ENCODE data around the gene TICAM1. TPM values are rescaled to one million over a fixed set of nuclear protein-coding genes. Genes with fewer than 3 reads are reported as not detected.

TICAM1 gene
- total RNA-seq, 1 experiment from 2014 or later = 0.61 TPM

DNA sequence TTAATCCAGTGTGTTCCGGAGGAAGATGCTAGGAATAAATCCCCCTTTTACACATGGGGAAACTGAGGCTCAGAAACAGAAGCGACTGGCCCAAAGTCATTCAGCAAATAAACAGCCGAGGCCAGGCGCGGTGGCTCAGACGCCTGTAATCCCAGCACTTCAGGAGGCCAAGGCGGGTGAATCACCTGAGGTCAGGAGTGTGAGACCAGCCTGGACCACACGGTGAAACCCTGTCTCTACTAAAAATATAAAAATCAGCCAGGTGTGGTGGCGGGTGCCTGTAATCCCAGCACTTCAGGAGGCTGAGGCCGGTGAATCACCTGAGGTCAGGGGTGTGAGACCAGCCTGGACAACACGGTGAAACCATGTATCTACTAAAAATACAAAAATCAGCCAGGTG, 47.5 kb upstream of the TICAM1 start:
- CTCF ChIA-PET = interaction anchor here (1.1 kb wide), 1 partner anchor 33 kb away, joined by 5 read pairs; no protein-coding TSS in a partner anchor

GRCh38 chr19:4878491-4878968, 47.0 kb upstream of the TICAM1 start:
- no peak overlapping the region for H3K4me3 Mint-ChIP-seq

More for the DNA sequence above, 47.5 kb upstream of the TICAM1 start:
- DNase-seq (ENCODE audit: low spot score) = no peak
- ATAC-seq = no peak
- Mint-ChIP-seq H3K4me3 (no peak overlapping the region), H3K9me3 (no peaks in the 10 kb centered on the region), H3K27ac (no peak overlapping the region), H3K36me3 (no peaks in the 10 kb centered on the region), H3K27me3 (ENCODE audit: low read depth) (peaks cover 2% of the 10 kb centered on the region; the same call in 1 of the 2 replicates), H3K4me1 (peaks cover 7% of the 10 kb centered on the region; the same call in 1 of the 2 replicates)
- POLR2A ChIA-PET = no interaction called here
- TF ChIP-seq TCF7 (CRISPR knock-in tag; IDR thresholded peaks at IDR 0.05; ENCODE audit: low read depth) = no peak
- TF ChIP-seq ZNF219 (CRISPR knock-in tag; IDR thresholded peaks at IDR 0.05; ENCODE audit: borderline replicate concordance) = no peak
- no peak for TF ChIP-seq ATF2 (CRISPR knock-in tag; IDR thresholded peaks at IDR 0.05; ENCODE audit: borderline replicate concordance, low read depth)
- TF ChIP-seq RELA (CRISPR knock-in tag; IDR thresholded peaks at IDR 0.05; ENCODE audit: borderline replicate concordance) = no peak
- no peak for TF ChIP-seq ZNF532 (CRISPR knock-in tag; IDR thresholded peaks at IDR 0.05; ENCODE audit: borderline replicate concordance)
- TF ChIP-seq, protein P1, sequence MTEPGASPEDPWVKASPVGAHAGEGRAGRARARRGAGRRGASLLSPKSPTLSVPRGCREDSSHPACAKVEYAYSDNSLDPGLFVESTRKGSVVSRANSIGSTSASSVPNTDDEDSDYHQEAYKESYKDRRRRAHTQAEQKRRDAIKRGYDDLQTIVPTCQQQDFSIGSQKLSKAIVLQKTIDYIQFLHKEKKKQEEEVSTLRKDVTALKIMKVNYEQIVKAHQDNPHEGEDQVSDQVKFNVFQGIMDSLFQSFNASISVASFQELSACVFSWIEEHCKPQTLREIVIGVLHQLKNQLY (CRISPR knock-in tag; IDR thresholded peaks at IDR 0.05) = no peak
- TF ChIP-seq, protein P2, sequence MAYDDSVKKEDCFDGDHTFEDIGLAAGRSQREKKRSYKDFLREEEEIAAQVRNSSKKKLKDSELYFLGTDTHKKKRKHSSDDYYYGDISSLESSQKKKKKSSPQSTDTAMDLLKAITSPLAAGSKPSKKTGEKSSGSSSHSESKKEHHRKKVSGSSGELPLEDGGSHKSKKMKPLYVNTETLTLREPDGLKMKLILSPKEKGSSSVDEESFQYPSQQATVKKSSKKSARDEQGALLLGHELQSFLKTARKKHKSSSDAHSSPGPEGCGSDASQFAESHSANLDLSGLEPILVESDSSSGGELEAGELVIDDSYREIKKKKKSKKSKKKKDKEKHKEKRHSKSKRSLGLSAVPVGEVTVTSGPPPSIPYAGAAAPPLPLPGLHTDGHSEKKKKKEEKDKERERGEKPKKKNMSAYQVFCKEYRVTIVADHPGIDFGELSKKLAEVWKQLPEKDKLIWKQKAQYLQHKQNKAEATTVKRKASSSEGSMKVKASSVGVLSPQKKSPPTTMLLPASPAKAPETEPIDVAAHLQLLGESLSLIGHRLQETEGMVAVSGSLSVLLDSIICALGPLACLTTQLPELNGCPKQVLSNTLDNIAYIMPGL (CRISPR knock-in tag; IDR thresholded peaks at IDR 0.05) = no peak

More at GRCh38 chr19:4878491-4878968, 47.0 kb upstream of the TICAM1 start:
- ChIA-PET POLR2A (interaction anchor here (1.0 kb wide), 1 partner anchor 11 kb away, joined by 3 read pairs; the partner anchor contains the start of gene PLIN3), CTCF (interaction anchor here (1.1 to 1.4 kb wide), 2 partner anchors 16 to 33 kb away, joined by 4 to 5 read pairs; no protein-coding TSS in a partner anchor)
- Mint-ChIP-seq H3K36me3 (no peaks in the 10 kb centered on the region), H3K9me3 (no peaks in the 10 kb centered on the region), H3K4me1 (peaks cover 7% of the 10 kb centered on the region; the same call in 1 of the 2 replicates), H3K27me3 (ENCODE audit: low read depth) (peaks cover 2% of the 10 kb centered on the region; the same call in 1 of the 2 replicates), H3K27ac (no peak overlapping the region; the same call in 1 of the 2 replicates)
- DNase-seq (ENCODE audit: low spot score) (peak; percentile 38), ATAC-seq (0 out of 2 replicates have a peak, but pooled peaks have one; percentile 24)
- TF ChIP-seq NR1H2 (CRISPR knock-in tag; IDR thresholded peaks at IDR 0.05) (no peak), OVOL2 (CRISPR knock-in tag; IDR thresholded peaks at IDR 0.05; ENCODE audit: borderline replicate concordance) (no peak), SOX15 (CRISPR knock-in tag; IDR thresholded peaks at IDR 0.05) (no peak), NFYB (CRISPR knock-in tag; conservative IDR thresholded peaks at IDR 0.05; ENCODE audit: low read depth) (no peak), ZNF423 (CRISPR knock-in tag; IDR thresholded peaks at IDR 0.05) (peak; percentile 85), ERG (CRISPR knock-in tag; IDR thresholded peaks at IDR 0.05) (no peak), KAT7 (CRISPR knock-in tag; IDR thresholded peaks at IDR 0.05; ENCODE audit: borderline replicate concordance) (no peak)
- TF ChIP-seq, protein P3, sequence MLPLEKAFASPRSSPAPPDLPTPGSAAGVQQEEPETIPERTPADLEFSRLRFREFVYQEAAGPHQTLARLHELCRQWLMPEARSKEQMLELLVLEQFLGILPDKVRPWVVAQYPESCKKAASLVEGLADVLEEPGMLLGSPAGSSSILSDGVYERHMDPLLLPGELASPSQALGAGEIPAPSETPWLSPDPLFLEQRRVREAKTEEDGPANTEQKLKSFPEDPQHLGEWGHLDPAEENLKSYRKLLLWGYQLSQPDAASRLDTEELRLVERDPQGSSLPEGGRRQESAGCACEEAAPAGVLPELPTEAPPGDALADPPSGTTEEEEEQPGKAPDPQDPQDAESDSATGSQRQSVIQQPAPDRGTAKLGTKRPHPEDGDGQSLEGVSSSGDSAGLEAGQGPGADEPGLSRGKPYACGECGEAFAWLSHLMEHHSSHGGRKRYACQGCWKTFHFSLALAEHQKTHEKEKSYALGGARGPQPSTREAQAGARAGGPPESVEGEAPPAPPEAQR (CRISPR knock-in tag; IDR thresholded peaks at IDR 0.05) = no peak
- TF ChIP-seq, protein P4, sequence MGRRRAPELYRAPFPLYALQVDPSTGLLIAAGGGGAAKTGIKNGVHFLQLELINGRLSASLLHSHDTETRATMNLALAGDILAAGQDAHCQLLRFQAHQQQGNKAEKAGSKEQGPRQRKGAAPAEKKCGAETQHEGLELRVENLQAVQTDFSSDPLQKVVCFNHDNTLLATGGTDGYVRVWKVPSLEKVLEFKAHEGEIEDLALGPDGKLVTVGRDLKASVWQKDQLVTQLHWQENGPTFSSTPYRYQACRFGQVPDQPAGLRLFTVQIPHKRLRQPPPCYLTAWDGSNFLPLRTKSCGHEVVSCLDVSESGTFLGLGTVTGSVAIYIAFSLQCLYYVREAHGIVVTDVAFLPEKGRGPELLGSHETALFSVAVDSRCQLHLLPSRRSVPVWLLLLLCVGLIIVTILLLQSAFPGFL (CRISPR knock-in tag; IDR thresholded peaks at IDR 0.05; ENCODE audit: borderline replicate concordance) = no peak
